Amniotic epithelial cell (primary cell): Measurements from ENCODE around the gene NPFF.
"Not testable (repeated sequence)": the region's sequence is repeated elsewhere in the genome, so short reads cannot be mapped to it uniquely, and the experiment has no call there.

Experiments used
- DNase-seq: peaks from one replicate; pipeline ENCODE4 v3.0.0-alpha.2; 2010; ENCODE audit warnings: low read depth

Gene NPFF

GRCh38 chr12:53506881-53507602 lies at the start of gene NPFF:
TSS of gene NPFF (minus strand) at chr12:53507484. CDS start at chr12:53507474, 10 bp downstream.
- no peak for DNase-seq

GRCh38 chr12:53552361-53553327 lies 45.4 kb upstream of the NPFF start:
- DNase-seq: peak; percentile 59

GRCh38 chr12:53551889-53552291 lies 44.6 kb upstream of the NPFF start:
- DNase-seq: peak; percentile 5

- peak; percentile 79 for DNase-seq
These were observed 43.3 kb upstream of the NPFF start for GRCh38 chr12:53550595-53550994.

- not testable (repeated sequence) for DNase-seq
These were observed 42.8 kb upstream of the NPFF start for GRCh38 chr12:53550131-53550530.

GRCh38 chr12:53548354-53548753 lies 41.1 kb upstream of the NPFF start:
- not testable (repeated sequence) for DNase-seq

GRCh38 chr12:53543539-53543938 lies 36.3 kb upstream of the NPFF start:
- peak; percentile 73 for DNase-seq

- no peak for DNase-seq
These were observed 32.2 kb upstream of the NPFF start for GRCh38 chr12:53539526-53539925.

GRCh38 chr12:53538209-53538689 lies 31.0 kb upstream of the NPFF start:
- peak; percentile 95 for DNase-seq

- DNase-seq: no peak
These were observed 29.7 kb upstream of the NPFF start for GRCh38 chr12:53536962-53537361.

GRCh38 chr12:53533471-53533870 lies 26.2 kb upstream of the NPFF start:
- no peak for DNase-seq

GRCh38 chr12:53532524-53533445 lies 25.5 kb upstream of the NPFF start:
- DNase-seq: no peak

- DNase-seq: no peak
These were observed 24.7 kb upstream of the NPFF start for GRCh38 chr12:53532021-53532420.

GRCh38 chr12:53530920-53531319 lies 23.6 kb upstream of the NPFF start:
- DNase-seq: peak; percentile 76

GRCh38 chr12:53530061-53530460 lies 22.8 kb upstream of the NPFF start:
- DNase-seq: no peak

GRCh38 chr12:53524476-53524875 lies 17.2 kb upstream of the NPFF start:
- DNase-seq: no peak

GRCh38 chr12:53523131-53523530 lies 15.8 kb upstream of the NPFF start:
- DNase-seq: no peak

- DNase-seq: no peak
These were observed 11.1 kb upstream of the NPFF start for GRCh38 chr12:53518381-53518780.

GRCh38 chr12:53516758-53517455 lies 9.6 kb upstream of the NPFF start:
- no peak for DNase-seq

- DNase-seq: no peak
These were observed 8.0 kb upstream of the NPFF start for GRCh38 chr12:53515291-53515680.

GRCh38 chr12:53514628-53515290 lies 7.5 kb upstream of the NPFF start:
- DNase-seq: no peak
